ENCODE data around the gene NEO1.
"Not testable (repeated sequence)": the region's sequence is repeated elsewhere in the genome, so short reads cannot be mapped to it uniquely, and the experiment has no call there.

NEO1 gene

GRCh38 chr15:73150831-73151230 lies 98.6 kb downstream of the NEO1 start:
- DNase-seq, result no peak

DNA sequence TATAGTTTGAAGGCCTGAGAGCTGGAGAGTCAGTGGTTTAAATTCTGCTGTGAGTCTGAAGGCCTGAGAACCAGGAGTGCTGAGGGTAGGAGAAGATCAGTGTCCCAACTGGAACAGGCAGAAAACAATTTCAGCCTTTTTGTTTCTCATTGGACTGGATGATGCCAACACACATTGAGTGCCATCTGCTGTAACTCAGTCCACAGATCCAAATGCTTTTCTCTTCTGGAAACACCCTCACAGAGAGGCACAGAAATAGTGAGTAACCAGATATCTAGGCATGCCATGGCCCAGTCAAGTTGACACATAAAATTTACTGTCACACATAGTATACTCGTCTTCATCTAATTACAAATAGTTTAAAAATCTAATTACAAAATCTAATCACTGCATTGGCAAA lies 100.8 kb downstream of the NEO1 start:
- no peak for DNase-seq

DNA sequence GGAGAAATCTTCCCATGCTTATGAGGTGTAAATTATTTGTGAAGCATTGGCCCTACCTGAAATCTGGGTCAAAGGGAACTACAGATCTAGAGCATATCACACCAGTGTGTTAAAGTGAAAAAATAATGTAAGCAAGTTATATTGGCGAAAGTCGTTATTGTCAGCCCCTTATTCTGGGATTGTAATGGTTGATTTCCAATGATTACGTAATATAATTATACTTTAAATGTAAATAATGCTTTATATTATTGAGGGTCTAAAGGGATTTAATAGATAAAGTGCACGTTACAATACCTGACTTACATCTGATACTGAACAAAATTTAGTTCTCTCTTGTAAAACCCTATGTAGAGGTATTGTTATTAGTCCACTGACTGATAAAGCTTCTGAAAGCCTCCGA lies 101.2 kb downstream of the NEO1 start:
- DNase-seq, result no peak

DNA sequence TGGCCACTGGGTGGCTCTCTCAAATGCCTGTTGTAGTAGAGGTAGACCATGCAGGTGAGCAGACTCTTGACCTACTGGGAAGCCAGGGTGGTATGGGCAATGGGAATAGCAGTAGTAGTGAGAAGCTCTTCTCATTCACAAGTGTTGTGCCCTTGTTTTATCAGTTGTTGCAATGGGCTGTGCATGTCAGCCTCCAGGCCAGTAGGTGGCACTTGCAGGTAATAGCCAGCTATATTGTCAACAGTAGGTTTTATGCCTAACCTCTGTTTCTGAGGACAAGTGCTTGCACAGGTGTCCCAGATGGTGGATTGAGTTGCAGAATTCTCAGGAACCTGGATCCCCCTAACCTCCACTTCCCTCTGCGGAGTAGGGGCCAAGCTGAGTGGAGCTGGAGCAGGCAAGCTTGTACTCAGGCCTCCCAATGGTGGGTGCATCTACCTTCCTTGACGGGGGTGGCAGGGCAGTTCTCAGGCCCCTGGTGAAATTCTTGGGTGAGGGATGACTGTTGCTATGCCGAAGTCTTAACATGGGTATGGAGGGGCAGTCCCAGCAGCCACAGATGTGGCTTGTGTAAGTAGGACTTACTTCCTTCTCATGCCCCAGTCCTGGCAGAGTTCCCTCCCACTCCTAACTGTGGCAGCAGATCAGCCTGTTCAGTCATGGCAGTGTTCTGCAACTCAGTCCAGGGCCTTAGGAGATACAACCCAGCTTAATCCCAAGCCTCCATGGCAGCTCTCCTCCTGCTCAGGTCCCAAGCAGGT lies 104.3 kb downstream of the NEO1 start:
- no peak for DNase-seq

DNA sequence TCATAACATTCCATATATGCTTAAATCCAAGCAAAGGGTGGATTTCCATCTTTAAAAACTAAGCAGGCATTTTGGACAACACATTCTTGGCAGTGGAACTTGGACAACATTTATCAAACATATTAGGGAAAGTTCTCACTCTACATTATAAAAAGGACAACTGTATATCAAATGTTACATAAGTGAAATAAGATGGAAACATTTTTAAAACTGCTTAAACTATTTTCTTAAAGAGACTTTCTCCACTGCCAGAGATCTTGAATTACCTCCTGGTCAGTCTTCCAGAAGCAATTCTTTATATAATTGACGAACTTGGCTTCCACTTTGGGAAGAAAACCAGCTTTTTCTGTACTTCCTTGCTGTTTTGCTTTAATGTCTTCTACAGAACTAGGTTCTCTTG lies 109.3 kb downstream of the NEO1 start:
- DNase-seq, result no peak

DNA sequence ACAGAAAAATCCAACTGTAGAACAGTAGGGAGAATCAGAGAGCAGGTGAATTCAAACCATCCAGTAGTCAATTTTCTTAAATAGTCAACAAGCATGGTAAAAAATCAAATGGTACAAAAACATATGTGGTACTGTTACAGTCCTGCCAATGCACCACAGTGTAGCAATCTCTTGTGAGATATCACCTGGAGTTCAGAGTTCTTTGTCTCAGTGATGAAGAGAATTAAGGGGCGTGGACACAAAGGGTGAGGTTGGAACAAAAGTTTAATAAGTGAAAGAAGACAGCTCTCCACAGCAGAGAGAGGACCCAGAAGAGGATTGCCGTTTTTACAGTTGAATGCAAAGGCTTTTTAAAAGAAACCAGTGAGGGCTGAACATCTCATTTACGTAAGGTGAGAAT lies 113.2 kb downstream of the NEO1 start:
- DNase-seq, result no peak

- no peak for DNase-seq
These were observed 113.6 kb downstream of the NEO1 start for GRCh38 chr15:73165844-73166243.

- DNase-seq, result not testable (repeated sequence)
These were observed 114.4 kb downstream of the NEO1 start for GRCh38 chr15:73166711-73167110.

- DNase-seq, result no peak
These were observed 116.2 kb downstream of the NEO1 start for GRCh38 chr15:73168487-73168886.

GRCh38 chr15:73171711-73172110 lies 119.4 kb downstream of the NEO1 start:
- no peak for DNase-seq

DNA sequence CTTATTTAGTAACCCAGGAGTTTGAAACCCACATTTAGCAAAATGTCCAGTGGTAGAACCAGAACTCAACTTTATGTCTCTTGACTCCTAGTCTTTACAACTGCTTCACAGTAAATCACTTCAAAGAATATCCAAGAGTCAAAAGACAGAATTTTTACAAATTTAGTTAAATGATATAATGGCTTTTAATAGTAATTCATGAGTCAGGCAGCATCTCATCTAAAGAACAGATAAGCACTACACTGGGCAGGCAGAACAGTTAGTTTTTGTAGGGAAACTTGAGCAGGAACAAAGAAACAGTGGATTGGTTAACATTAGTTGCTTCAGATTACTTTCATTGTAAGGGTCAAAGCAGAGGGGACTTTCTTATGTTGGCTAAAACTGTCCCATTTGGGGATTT lies 120.2 kb downstream of the NEO1 start:
- DNase-seq, result no peak

DNA sequence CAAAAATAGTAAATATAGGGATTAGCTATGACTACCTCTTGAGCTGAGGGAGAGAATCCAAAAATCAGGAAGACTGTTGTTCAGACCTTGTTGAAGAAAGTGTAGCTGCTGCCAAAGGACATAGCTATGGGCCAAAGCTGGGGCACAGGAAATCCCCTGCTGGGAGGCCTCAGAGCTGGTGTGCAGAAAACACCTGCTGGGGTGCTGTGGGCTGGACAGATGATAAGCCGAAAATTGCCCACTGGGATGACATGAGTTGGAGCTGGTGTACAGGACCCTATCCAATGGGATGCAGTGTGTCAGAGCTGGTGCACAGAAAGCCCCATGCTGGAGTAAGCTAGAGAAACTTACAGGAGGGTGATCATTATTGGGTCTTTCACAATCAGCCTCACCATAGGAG lies 121.9 kb downstream of the NEO1 start:
- no peak for DNase-seq

DNA sequence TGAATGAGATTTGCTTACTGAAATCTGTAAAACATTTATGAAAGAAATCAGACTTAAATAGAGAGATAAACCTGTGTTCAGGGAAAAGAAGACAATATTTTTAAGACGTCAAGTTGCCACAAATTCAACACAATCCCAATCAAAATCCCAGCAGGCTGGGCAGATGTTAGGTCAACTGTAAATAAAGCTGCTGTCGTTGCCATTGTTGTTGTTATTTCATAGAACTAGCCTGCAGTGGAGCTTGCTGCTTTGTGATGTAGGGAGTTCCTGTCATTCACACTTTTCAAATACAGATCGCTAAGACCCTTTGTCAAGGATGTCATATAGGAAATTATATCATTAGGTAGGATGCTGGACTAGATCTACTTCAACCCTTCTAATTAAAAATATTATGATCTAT lies 123.1 kb downstream of the NEO1 start:
- no peak for DNase-seq

DNA sequence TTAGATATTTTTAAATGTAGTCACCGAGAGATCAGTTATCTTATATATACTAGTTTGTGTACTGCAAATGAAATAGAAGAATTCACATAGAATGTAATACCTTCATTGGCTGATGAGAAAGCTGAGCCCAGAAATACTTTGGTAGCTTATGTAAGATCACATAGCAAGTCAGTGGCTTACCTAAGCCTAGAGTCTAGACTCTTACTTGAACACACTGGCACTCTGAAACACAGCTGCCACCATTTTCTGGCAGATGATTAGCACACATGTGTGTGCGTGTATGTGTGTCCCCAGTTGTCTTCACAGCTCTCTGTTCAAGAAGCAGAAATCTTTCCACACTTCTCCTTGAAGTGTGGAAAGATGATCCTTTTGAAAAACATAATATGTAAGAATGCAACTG lies 124.3 kb downstream of the NEO1 start:
- DNase-seq, result no peak

DNA sequence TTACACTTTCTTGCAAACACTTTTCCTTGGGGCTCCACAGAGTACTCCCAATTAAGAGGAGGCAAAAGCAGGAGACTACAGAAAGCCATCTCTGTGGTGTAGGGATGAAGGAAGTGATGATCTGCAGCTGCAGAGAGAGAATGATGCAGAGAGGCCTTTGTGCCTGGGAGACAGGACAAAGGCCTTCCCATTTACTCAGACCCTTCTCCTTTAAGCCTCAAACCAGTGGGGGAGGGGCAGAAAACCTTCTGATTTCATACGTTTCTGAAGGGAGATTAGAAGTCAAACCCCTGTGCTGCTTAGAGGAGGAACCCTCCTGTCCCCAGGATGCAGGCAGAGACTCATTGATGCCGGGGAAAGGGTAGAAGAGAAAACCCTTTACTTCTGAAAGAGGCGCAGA lies 130.8 kb downstream of the NEO1 start:
- no peak for DNase-seq

DNA sequence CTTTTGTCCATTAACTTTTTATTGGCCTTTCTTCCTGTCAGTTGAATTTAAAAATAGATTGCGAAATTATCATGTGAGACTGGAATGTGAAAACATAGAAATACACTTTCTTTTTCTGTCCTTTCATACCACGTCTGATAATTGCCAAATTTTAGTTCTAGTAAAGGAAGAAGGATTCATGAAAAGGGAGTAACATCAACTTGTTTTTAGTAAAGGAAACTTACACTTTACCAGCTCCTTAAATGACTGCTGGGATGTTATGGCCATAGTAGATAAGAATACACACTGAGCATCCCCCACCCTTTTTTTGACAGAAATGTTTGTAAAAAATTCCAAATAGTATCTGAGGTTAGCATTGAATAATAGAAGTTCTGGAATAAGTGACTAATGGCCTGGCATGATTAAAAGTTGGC lies 137.9 kb downstream of the NEO1 start:
- no peak for DNase-seq

GRCh38 chr15:73195166-73195565 lies 142.9 kb downstream of the NEO1 start:
- DNase-seq, result no peak

- DNase-seq, result no peak
These were observed 143.8 kb downstream of the NEO1 start for GRCh38 chr15:73196113-73196512.

- DNase-seq, result no peak
These were observed 148.1 kb downstream of the NEO1 start for GRCh38 chr15:73200339-73200738.

DNA sequence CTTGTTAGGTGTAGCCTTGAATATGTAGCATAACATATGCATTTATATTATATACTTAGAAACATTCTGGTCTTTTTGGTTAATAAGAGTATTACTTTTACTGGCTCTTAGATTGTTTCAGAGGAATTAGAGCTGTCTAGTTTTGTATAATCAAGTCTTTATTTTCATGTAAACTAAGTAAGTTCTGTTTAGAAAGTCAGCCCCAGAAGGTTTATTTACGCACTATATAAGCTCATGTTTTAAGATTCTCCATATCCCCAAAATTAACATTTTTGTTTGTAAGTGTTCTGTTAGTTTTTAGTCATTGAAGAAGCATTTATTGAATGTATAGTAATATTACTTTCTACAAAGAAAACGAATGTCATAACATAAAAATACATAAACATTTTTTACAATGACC lies 158.4 kb downstream of the NEO1 start:
- no peak for DNase-seq

DNA sequence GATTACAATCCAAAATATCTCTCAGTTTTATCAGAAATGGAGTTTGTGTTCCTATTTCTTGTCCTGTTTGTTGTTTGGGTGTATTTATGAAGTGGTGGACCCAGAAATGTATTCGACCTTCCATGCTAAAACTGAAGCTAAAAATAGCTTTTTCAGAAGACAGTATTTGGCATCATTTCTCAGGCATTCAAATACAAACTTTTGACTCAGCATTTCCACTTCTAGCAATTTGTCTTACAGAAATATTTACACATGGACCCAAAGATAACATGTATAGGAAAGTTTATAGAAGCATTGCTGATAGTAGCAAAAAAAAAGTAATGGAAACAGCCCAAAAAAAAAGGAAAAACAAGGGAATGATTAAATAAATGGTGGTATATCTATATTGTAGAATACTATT lies 160.2 kb downstream of the NEO1 start:
- DNase-seq, result no peak

GRCh38 chr15:73221450-73221849 lies 169.2 kb downstream of the NEO1 start:
- DNase-seq, result not testable (repeated sequence)

DNA sequence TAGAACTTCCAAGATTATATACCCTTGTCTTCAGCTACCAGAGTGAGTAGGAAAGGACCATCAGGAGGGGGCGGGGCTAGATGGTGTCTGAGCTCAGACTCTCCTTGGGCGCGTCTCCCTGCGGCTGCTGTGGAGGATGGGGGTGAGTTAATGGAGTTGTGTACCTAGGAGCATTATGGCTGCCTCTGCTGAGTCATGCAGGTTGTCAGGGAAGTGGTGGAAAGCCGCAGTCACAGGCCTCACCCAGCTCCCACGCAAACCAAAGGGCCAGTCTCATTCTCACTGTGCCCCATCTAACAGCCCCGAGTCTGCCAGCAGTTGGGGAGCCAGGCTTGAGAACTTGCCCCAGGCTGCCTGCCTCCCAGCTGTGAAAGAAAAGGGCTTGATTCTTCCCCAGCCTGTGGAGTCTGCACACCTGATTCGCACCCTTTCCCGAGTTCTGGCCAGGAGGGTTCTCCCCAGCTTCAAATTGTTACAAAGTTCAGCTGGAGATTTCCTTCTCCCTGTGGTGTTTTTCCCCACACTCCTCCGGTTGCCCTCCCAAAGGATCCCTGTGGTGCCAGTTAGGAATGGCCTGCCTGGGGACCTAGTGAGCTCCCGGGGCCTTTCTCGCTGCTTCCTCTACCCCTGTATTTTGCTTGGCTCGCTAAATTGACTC lies 173.2 kb downstream of the NEO1 start:
- DNase-seq, result peak; percentile 66

- no peak for DNase-seq
These were observed 174.0 kb downstream of the NEO1 start for GRCh38 chr15:73226093-73226814.

Measured in activated naive CD4-positive, alpha-beta T cell treated with Interleukin-2 at 50 U/mL for 16 hours (primary cell).